GM21381 (cell line): ENCODE measurements around the gene KIF26B.
"Not testable (repeated sequence)": the region's sequence is repeated elsewhere in the genome, so short reads cannot be mapped to it uniquely, and the experiment has no call there.

ENCODE experiments used
- ATAC-seq: cut with Tn5 transposase; IDR thresholded peaks from one replicate; pipeline ENCODE4 v1.9.1; 2021; ENCODE audit warnings: mild to moderate bottlenecking, moderate library complexity; ENCODE audit not compliant: unreplicated experiment

The KIF26B gene

DNA sequence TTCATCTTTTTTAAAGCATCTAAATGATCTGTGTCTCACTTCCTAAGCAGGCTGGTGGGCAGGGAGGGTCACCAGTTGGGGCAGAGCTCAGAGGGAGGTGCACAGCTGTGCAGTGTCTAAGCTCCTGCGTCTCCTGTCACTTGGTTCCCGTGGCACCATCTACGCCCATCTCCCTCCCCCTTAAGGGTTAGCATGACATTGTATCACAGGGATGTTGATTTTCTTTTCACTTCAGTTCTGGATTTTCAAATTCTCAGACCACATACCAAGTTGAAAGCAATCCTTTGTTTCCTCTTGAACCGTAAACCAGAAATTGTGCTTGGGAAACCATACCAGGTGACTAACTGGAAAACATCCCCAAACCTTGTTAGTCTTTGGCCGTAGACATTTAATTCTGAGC is 187.0 kb downstream of the KIF26B start:
- ATAC-seq, result no peak

DNA sequence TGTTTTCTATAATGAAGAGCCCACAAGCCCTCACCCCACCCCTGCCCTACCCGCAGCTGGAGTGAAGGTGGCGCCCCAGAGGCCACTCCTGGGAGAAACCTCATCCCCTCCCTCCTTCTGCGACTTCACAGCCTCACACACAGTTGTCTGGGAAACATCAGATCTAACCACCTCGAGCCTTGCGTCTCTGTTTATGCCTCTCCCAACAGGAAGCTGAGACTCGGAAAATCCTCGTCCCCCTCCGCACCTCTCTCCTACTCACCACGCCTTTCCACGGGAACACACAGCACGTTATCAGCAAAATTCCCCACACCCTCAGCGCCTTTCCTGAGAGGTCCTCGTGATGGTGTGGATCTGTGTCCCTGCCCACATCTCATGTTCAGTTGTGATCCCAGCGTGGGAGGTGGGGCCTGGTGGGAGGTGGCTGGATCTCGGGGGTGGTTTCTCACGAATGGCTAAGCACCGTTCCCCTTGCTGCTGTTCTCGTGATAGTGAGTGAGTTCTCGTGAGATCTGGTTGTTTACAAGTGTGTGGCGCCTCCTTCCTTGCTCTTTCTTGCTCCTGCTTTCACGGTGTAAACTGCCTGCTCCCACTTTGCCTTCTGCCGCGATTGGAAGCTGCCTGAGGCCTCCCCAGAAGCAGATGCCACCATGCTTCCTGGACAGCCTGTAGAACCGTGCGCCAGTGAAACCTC is 190.6 kb downstream of the KIF26B start:
- no peak for ATAC-seq

DNA sequence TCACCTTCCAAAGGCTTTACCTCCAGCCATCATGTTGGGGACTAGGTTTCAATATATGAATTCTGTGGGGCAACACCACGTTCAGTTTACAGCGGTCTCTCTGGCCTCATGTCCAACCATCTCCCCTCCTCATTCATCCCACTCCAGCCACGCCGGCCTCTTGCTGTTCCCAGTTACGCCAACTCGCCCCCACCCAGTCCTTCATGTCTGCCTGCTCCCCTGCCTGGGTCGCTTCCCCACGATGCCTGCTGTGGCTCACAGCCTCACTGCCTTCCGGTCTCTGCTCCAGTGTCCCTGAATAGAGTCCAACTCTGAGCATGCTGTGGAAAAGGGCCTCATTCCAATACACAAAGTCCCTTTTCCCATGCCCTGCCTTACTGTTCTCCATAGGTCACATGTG is 193.8 kb downstream of the KIF26B start:
- no peak for ATAC-seq

DNA sequence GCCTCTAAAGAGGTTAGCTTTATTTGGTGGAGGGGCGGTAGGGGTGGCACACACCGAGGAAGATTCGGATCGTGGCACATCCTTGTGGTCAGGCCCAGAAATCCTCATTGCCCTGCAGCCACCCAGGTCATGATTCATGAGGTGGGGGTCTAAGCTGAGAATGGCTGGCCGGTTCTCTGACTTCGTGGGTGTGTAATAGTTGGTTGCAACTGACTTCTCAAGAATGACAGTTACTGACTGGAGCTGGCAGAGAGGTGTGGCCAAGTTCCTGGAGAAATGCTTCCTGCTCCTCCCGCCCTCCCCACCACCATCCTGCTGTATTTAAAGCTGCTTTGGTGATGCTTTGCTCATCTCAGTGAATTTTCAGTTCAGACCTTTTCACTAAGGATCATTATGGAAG is 198.6 kb downstream of the KIF26B start:
- no peak for ATAC-seq

DNA sequence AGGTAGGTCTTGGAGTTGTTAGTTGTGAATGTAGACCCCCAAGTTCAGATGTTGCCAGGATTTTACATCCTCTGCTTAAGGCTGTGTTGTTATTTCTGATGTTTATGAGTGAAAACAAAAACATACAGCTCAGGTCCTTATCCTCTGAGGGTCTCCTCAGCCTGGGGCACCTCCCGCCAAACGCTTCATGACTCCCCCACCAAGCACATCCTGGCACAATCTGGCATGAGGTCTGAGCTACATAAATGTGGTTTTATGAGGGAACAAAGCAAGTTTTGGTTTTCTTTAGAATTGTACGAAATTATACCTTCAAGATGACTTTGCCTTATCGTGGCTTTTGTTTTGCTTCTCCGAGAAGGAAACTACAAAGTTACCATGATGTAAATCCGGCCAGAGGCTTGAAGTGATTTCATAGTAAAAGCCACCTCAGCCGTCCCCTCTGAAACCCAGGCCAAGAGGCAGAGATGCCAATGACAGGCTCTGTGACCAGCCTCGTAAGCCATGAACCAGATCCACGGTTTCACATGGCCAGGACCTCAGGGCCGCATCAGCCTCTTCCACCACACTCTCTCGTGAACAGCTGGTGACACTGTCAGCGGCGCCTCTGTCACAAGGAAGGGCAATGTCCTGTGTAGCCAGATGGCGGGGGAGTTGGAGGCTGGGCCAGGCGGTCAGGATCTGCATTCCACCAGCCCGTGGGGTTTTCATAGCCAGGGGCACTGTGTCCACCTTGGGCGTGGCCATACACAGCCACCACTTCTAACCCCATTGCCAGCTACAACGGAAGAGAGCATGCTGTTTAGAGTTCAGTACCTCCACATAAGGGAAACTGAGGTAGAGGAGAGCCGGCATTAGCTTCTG is 199.4 kb downstream of the KIF26B start:
- no peak for ATAC-seq

DNA sequence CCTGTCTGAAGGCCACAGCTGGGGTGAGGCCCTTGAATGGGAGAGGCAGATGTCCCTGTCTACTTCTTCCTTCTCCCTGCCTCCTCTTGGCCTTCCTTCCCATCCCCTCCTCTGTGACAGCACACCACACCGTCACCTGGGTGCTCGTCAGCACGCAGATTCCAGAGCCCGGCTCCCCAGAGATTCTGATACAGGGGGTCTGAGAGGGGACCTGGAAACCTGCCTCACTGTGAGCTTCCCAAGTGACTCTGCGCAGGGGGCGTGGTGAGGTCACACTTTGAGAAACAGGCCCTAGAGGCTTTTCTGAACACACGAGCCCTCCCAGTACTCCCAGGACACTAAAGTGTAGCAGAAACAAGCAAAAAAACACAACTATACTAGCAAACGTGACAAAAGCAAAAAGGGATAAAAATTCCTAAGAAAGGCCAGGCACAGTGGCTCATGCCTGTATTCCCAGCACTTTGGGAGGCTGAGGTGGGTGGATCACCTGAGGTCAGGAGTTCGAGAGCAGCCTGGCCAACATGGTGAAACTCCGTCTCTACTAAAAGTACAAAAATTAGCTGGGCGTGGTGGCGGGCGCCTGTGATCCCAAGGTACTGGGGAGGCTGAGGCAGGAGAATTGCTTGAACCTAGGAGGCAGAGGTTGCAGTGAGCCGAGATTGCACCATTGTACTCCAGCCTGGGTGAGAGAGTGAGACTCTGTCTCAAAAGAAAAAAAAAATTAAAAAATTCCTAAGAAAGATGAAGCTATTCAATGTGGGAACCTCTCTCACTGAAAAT is 201.3 kb downstream of the KIF26B start:
- ATAC-seq, result not testable (repeated sequence)

DNA sequence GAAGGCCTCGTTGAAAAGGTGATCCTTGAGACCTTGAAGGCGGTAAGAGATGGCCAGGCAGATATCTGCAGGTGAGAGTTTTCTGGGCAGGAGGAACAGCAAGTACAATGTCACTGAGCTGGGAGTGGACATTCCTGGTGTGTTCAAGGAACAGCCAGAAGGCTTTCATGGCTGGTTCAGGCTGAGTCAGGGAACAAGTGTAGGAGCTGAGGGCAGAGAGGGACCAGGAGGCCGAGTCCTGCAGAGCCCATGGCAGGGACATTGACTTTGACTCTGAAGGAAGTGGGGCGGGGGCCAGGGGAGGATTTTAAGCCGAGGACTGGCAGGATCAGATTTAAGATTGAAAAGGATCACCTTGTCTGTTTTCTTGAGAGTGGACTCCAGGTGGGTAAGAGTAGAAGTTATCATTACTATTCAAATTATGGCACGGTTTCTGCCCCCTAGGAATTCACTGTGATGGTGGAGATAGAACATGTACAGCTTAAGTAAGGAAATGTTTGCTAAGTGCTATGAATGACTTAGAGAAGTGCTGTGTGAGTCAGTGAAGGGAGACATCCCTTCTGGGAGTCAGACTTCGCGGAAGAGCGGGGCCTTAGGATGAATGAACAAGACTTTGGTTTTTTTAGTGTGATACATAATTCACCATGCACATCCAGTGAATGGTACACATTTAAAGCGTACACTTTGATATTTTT is 202.3 kb downstream of the KIF26B start:
- no peak for ATAC-seq

DNA sequence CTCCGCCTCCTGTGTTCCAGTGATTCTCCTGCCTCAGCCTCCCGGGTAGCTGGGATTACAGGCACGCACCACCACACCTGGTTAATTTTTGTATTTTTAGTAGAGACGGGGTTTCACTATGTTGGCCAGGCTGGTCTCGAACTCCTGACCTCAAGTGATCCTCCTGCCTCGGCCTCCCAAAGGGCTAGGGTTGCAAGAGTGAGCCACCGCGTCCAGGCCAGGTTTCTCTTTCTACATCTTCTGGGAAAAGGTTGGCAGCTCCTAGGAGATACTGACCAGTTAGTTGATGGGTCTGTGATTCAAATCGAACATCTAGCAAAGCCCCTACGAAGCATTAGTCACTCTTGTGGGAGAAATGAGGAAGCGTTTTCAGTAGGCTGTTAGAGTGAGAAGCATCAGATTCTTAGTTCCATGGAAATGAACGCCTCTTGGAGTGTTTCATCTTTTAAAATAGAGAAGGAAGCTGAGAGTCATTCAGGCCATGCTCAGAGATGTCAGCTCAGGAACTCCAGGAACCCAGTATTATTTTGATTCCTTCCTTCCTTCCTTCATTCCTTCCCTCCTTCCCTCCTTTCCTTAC is 204.4 kb downstream of the KIF26B start:
- not testable (repeated sequence) for ATAC-seq

DNA sequence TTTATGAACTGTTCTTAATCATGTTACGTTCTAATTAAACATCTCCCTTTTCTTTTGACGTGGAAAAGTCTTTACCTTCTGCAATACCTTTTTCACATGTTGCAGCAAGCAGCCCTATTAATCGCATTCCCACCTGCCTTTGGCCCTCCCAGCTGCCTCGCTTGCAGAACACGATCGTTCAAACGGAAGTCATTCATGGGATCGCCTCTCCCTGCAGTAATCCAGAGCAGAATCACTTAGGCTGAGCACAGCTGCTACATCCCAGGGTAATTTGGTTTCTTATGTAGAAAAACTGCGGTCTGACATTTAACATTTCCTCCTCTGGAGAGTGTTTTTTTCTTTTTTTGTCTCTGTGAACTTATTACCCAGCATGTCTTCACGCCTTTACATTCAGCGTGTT is 206.3 kb downstream of the KIF26B start:
- ATAC-seq, result no peak

DNA sequence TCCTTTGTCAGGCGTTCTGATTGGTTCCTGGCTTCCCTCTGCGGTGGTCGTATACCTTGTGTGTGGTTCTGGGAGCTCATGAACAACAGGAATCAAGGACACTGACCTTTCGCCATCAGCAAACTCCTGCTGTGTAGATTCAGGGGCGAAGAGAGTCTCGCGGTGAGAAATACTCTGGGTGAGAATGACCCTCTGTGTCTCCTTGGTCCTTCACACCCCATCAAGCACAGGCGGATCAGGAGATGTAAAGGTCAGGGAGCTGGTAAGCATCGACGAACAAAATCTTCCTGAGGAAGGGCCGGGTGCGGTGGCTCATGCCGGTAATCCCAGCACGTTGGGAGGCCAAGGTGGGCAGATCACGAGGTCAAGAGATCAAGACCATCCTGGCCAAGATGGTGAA is 207.2 kb downstream of the KIF26B start:
- no peak for ATAC-seq

DNA sequence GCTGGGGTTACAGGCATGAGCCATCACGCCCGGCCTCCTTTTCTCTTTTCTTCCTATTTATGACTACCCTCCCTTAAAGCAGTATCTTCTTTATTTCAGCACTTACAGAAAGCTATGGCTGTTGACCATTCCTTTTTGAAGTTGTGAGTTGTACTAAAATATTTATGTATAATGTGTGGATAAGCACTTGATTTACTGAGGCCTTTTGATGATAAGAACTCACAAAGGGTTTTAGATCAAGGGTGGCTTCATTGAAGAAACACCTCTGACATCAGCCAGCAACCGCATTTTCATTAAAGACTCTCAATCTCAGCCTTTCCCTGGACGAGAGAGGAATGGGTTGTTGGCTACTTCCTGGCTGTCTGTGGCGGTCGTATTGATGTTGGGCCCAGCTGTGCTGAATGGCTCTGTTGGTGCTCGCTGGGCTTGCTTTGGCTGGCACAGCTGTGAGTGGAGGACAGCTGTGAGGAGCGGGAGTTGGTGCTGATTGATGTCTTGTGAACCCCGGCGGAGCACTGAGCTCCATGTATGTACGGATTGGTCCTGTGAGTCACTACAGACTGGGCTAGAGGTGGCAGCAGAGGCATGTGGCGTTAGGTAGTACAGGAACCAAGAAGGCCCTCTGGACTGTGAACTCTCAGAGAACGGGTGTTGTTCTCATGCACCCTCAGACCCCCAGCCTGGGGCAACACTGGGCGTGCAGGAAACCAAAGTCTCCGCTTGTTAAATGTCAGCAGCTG is 208.8 kb downstream of the KIF26B start:
- ATAC-seq, result no peak

DNA sequence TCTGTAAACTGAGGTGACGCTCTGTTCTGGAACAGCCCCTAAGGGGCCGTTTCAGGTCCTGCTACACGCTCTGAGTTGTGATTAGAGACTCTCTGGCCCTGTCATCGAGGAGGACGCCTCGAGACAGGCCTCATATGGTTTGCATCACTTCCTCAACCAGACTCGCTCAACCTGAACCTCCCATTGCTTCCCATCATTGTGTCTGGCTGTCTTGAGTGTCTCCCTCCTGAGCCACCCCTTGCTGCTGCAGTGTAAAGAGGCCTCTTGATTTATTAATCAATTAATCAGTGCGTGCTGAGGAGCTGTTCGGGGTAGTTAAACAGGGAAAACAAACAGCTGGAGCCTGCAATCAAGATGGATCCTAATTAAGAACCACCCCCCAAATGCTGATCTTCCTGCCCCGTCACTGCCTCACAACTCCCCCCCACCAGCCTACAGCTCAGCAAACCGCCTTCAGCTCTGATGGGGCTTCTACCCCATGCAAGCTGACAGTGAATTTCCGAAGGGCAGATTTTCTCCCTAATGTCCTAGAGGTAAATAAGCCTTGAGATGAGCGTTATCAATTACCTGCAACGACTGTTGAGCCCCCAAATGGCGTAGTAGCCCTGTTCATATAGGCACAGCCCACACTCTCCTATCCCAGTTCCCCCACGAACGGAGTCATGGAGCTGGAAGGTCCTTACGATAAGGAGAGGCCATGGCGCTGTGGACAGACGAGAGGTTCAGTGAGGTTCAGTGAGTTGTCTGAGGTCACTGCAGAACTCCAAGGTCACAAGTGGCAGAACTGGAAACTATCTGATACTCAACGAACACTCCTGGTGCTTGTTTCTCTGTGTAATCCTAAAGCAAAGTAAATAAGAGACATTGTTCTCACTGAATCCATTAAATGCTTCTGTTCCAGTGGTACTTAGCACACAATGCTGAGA is 210.6 kb downstream of the KIF26B start:
- ATAC-seq, result no peak

DNA sequence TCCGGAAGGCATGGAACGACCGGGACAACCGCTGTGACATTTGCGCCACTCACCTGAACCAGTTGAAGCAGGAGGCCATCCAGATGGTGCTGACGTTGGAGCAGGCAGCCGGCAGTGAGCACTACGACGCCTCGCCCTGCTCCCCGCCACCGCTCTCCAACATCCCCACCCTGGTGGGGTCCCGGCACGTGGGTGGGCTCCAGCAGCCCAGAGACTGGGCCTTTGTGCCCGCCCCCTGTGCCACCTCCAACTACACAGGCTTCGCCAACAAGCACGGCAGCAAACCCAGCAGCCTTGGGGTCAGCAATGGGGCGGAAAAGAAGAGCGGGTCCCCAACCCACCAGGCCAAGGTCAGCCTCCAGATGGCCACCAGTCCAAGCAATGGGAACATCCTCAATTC is 212.1 kb downstream of the KIF26B start:
- no peak for ATAC-seq

DNA sequence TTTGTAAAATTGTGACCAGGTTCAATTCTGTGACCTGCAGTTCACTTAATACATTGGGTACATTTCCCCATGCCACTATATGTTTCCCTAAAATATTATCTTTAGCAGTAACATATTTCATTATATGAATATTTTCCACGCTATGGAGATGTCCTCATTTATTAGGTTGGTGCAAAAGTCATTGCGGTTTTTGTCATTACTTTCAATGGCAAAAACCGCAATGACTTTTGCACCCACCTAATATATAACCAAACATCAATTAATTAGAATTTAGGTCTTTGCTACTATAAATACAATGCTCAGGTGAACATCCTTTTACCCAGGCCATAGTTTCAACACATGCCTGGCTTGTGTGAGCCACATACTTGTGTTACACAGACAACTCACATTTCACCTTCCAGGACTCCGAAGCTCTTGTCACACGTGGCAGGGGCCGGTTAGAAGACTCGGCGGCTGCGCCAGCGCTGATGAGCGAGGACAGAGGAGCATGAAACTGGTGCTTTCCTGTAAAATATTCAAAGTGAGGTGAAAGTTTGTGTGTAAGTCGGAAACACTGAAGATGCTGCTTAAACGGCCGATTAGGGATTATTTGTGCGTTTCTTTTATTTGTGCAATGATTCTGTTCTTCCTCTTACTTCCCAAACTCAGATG is 215.5 kb downstream of the KIF26B start:
- ATAC-seq, result no peak

DNA sequence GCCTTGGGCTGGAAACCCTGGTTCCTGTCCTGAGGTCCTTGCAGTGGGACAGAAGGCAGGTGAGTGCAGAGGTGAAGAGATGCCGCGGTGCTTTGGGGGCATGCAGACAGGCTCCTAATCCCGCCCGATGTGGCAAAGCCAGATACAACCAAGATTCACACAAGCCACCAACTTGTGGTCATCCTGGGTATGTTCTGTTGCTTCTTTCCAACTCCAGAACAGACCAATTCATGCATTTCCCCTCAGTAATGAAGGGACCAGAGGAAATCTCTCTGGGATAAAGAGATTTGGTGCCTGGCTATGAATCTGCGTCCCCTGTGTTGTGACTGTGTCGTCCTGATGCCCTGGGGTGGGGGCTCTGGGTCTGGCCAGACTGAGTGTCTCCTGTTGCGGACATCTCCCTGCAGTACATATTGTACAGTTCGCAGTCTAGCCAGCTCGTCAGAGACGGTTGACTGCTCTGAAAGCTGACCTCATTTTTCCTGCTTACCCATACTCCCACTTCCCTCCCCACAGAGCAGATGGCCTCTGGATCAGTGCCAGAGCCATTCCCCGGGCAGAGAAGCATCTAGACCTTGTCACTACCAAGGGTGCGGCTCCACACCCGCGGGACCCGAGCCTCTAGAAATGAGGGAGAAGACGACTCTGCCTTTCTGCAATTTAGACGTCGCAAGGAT is 216.3 kb downstream of the KIF26B start:
- no peak for ATAC-seq

DNA sequence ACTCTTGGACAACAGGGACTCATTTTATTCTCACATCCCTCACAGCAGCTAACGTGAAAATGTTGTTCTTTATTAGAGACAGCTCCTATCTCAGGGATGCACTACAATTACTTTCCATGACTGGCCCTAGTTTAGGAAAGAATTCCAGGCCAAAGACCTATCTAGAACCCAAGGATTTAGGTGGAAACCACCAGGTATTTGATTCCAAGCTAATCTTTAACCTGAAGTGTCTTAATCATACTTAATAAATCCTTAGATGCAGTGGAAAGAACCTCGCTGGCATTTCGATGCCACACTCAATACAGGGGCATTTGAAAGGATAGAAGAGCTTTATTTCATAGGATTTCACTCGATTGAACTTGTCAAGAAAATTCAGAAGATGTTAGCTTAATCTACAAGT is 218.3 kb downstream of the KIF26B start:
- no peak for ATAC-seq

DNA sequence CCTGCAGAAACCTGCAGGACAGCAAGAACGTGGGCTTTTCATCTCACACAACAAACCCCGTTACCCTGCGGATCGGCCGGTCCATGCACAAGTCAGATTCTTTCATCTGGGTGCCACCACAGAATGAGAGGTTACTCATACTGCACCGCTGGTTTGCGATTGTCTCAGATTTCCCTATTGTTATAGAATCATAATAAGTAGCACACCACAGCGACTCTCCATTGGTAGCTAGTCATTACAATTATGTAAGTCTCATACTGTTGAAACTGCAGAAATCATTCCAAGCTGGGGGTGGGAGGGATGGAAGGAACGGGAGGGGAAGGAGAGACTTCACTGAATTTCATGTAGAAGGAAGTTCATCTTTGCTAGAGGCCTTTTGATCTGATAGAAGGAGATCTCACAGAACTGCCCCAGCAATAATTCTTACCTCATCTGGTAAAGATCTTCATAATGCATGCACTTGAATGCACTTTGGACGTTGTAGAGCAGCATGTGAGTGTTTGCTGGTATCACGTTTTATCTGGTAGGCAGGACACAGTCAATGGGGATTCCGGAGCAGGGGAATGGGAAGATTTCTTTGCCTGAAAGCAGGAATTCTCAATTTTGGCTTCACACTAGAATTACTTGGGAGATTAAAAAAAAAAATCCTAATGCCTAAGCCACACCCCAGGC is 221.1 kb downstream of the KIF26B start:
- no peak for ATAC-seq
